GM06990 (cell line): Measurements from ENCODE around the gene PPARD.
"Not testable (repeated sequence)": the region's sequence is repeated elsewhere in the genome, so short reads cannot be mapped to it uniquely, and the experiment has no call there.

Experiments used
- DNase-seq: peaks from one replicate; pipeline ENCODE4 v3.0.0-alpha.2; 2011; ENCODE audit not compliant: insufficient read length; ENCODE audit errors: extremely low read depth
- H3K27me3 ChIP-seq: replicated peaks from 2 replicates; pipeline ENCODE4 v1.6.0; 2011; ENCODE audit warnings: low read length; ENCODE audit not compliant: control insufficient read depth, insufficient read depth
- H3K36me3 ChIP-seq: 2 replicates; pipeline ENCODE4 v1.5.1; 2011; ENCODE audit warnings: low read length; ENCODE audit not compliant: control insufficient read depth, insufficient read depth
- H3K4me3 ChIP-seq: replicated peaks from 2 replicates; pipeline ENCODE4 v1.5.1; 2011; ENCODE audit warnings: low read depth, mild to moderate bottlenecking, control low read depth, low read length
- CTCF ChIP-seq: IDR thresholded peaks from 2 replicates; pipeline ENCODE4 v1.5.1; 2011; ENCODE audit warnings: low read length, control low read depth, mild to moderate bottlenecking, inconsistent platforms; ENCODE audit not compliant: insufficient read depth, poor library complexity, severe bottlenecking

Gene PPARD

GRCh38 chr6:35319346-35320030 is 22.9 kb upstream of the PPARD start:
- Histone ChIP-seq H3K36me3 (peaks cover 22% of the 10 kb centered on the region), H3K27me3 (no peaks in the 10 kb centered on the region), H3K4me3 (no peak overlapping the region)
- DNase-seq, result no peak
- TF ChIP-seq CTCF, result no peak

- no peaks in the 10 kb centered on the region for H3K27me3 ChIP-seq
- DNase-seq, result no peak
- TF ChIP-seq CTCF, result no peak
- peaks cover 24% of the 10 kb centered on the region for H3K36me3 ChIP-seq
- H3K4me3 ChIP-seq, result no peak overlapping the region
These were observed 22.3 kb upstream of the PPARD start for GRCh38 chr6:35320031-35320410.

- Histone ChIP-seq H3K4me3 (no peak overlapping the region), H3K36me3 (peaks cover 23% of the 10 kb centered on the region), H3K27me3 (no peaks in the 10 kb centered on the region)
- TF ChIP-seq CTCF, result no peak
- no peak for DNase-seq
These were observed 21.3 kb upstream of the PPARD start for GRCh38 chr6:35321091-35321490.

- Histone ChIP-seq H3K4me3 (no peak overlapping the region), H3K27me3 (no peaks in the 10 kb centered on the region), H3K36me3 (peaks cover 2% of the 10 kb centered on the region)
- peak; percentile 28 for DNase-seq
- TF ChIP-seq CTCF, result peak; percentile 81
These were observed 14.9 kb upstream of the PPARD start for GRCh38 chr6:35327349-35328027.

GRCh38 chr6:35328108-35328723 is 14.1 kb upstream of the PPARD start:
- Histone ChIP-seq H3K36me3 (peaks cover 2% of the 10 kb centered on the region), H3K27me3 (no peaks in the 10 kb centered on the region), H3K4me3 (no peak overlapping the region)
- TF ChIP-seq CTCF, result no peak
- DNase-seq, result no peak

DNA sequence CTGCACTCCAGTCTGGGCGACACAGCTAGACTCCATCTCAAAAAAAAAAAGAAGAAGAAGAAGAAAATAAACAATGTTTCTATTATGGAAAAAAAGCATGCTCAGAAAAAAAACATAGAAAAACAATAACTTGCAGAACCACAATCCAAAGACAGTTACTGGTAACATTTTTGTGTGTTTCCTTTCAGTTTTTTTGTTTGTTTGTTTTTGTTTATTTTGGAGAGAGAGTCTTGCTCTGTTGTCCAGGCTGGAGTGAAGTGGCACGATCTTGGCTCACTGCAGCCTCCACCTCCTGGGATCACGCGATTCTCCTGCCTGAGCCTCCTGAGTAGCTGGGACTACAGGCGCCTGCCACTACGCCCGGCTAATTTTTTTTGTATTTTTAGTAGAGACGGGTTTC is 13.4 kb upstream of the PPARD start:
- DNase-seq, H3K36me3 ChIP-seq, H3K4me3 ChIP-seq, H3K27me3 ChIP-seq: not testable (repeated sequence)
